Measurements from ENCODE around the gene SLC26A1.
"Not testable (repeated sequence)": the region's sequence is repeated elsewhere in the genome, so short reads cannot be mapped to it uniquely, and the experiment has no call there.

Gene SLC26A1

GRCh38 chr4:982814-983213, 10.4 kb downstream of the SLC26A1 start:
- DNase-seq (ENCODE audit: low read depth), result no peak

GRCh38 chr4:982291-982690, 10.9 kb downstream of the SLC26A1 start:
- DNase-seq (ENCODE audit: low read depth), result no peak

GRCh38 chr4:978957-979701, 14.1 kb downstream of the SLC26A1 start:
- DNase-seq (ENCODE audit: low read depth), result no peak

- not testable (repeated sequence) for DNase-seq (ENCODE audit: low read depth)
Measured at GRCh38 chr4:976016-976415, 17.2 kb downstream of the SLC26A1 start.

- no peak for DNase-seq (ENCODE audit: low read depth)
Measured at GRCh38 chr4:974668-975067, 18.5 kb downstream of the SLC26A1 start.

GRCh38 chr4:973431-974397, 19.5 kb downstream of the SLC26A1 start, which contains the start of gene DGKQ:
TSS of gene DGKQ (minus strand) at chr4:973569. CDS start at chr4:973482, 87 bp downstream.
- peak; percentile 85 for DNase-seq (ENCODE audit: low read depth)

- peak; percentile 47 for DNase-seq (ENCODE audit: low read depth)
Measured at GRCh38 chr4:972651-973424, 20.4 kb downstream of the SLC26A1 start.

GRCh38 chr4:971666-972500, 21.3 kb downstream of the SLC26A1 start:
- DNase-seq (ENCODE audit: low read depth), result no peak

- DNase-seq (ENCODE audit: low read depth), result no peak
Measured at GRCh38 chr4:970854-971520, 22.2 kb downstream of the SLC26A1 start.

- DNase-seq (ENCODE audit: low read depth), result no peak
Measured at GRCh38 chr4:970046-970745, 23.0 kb downstream of the SLC26A1 start.

- no peak for DNase-seq (ENCODE audit: low read depth)
Measured at GRCh38 chr4:968621-969394, 24.4 kb downstream of the SLC26A1 start.

- DNase-seq (ENCODE audit: low read depth), result no peak
Measured at GRCh38 chr4:968221-968620, 25.0 kb downstream of the SLC26A1 start.

- no peak for DNase-seq (ENCODE audit: low read depth)
Measured at GRCh38 chr4:967113-968104, 25.8 kb downstream of the SLC26A1 start.

- no peak for DNase-seq (ENCODE audit: low read depth)
Measured at GRCh38 chr4:966266-967112, 26.7 kb downstream of the SLC26A1 start.

GRCh38 chr4:965766-966134, 27.5 kb downstream of the SLC26A1 start:
- no peak for DNase-seq (ENCODE audit: low read depth)

GRCh38 chr4:965048-965765, 28.0 kb downstream of the SLC26A1 start:
- DNase-seq (ENCODE audit: low read depth), result no peak

Data from activated T-helper 9 cell treated with anti-CD3 and anti-CD28 coated beads, Interleukin-2, amount 50 U/mL, for 16 hours (primary cell).